ENCODE measurements around the gene IGF2BP2.

- TF ChIP-seq CTCF (IDR thresholded peaks at IDR 0.05) = no peak
- no peak for TF ChIP-seq POLR2AphosphoS5 (IDR thresholded peaks at IDR 0.05; ENCODE audit: insufficient read depth in 1 of 2, low read depth in 1 of 2)
- TF ChIP-seq POLR2A (IDR thresholded peaks at IDR 0.05) = no peak
These were observed 26.2 kb upstream of the IGF2BP2 start for GRCh38 chr3:185851046-185851445.
